ENCODE measurements around the gene GEMIN5.

GEMIN5 gene

GRCh38 chr5:154898210-154898609 lies 39.8 kb downstream of the GEMIN5 start:
- DNase-seq (ENCODE audit: low read depth): no peak
- TF ChIP-seq CTCF (IDR thresholded peaks at IDR 0.05; ENCODE audit: insufficient read depth, low read depth, low read length, missing control alignments): no peak
- H3K4me3 ChIP-seq (ENCODE audit: low read length): no peak overlapping the region

GRCh38 chr5:154896562-154897165 lies 41.3 kb downstream of the GEMIN5 start:
- no peak for DNase-seq (ENCODE audit: low read depth)
- TF ChIP-seq CTCF (IDR thresholded peaks at IDR 0.05; ENCODE audit: insufficient read depth, low read depth, low read length, missing control alignments): no peak
- H3K4me3 ChIP-seq (ENCODE audit: low read length): no peak overlapping the region

- H3K4me3 ChIP-seq (ENCODE audit: low read length): no peak overlapping the region
- no peak for DNase-seq (ENCODE audit: low read depth)
- TF ChIP-seq CTCF (IDR thresholded peaks at IDR 0.05; ENCODE audit: insufficient read depth, low read depth, low read length, missing control alignments): no peak
These were observed 42.1 kb downstream of the GEMIN5 start for GRCh38 chr5:154895606-154896561.

- no peak for TF ChIP-seq CTCF (IDR thresholded peaks at IDR 0.05; ENCODE audit: insufficient read depth, low read depth, low read length, missing control alignments)
- H3K4me3 ChIP-seq (ENCODE audit: low read length): no peak overlapping the region
- no peak for DNase-seq (ENCODE audit: low read depth)
These were observed 44.6 kb downstream of the GEMIN5 start for GRCh38 chr5:154893381-154893780.

- peak; percentile 7 for DNase-seq (ENCODE audit: low read depth)
- no peak overlapping the region for H3K4me3 ChIP-seq (ENCODE audit: low read length)
- TF ChIP-seq CTCF (IDR thresholded peaks at IDR 0.05; ENCODE audit: insufficient read depth, low read depth, low read length, missing control alignments): no peak
These were observed 45.6 kb downstream of the GEMIN5 start for GRCh38 chr5:154892369-154892771.

- no peak for TF ChIP-seq CTCF (IDR thresholded peaks at IDR 0.05; ENCODE audit: insufficient read depth, low read depth, low read length, missing control alignments)
- H3K4me3 ChIP-seq (ENCODE audit: low read length): no peak overlapping the region
- no peak for DNase-seq (ENCODE audit: low read depth)
These were observed 52.6 kb downstream of the GEMIN5 start for GRCh38 chr5:154885439-154885838.
